BE2C (cell line): ENCODE measurements around the gene PTPRR. TPM values are rescaled to one million over a fixed set of nuclear protein-coding genes. Genes with fewer than 3 reads are reported as not detected.
A peak's percentile ranks its signal among the peaks of the same experiment; 100 is the strongest.

ENCODE experiments used
- DNase-seq: peaks from one replicate; pipeline ENCODE4 v3.0.0-alpha.2; 2020
- H3K27me3 ChIP-seq: fragments of 250-450 bp; sonication (Bioruptor Pico); 2 replicates; pipeline ENCODE4 v1.5.1; 2020; ENCODE audit warnings: mild to moderate bottlenecking
- H3K36me3 ChIP-seq: fragments of 250-450 bp; sonication (Bioruptor Pico); 2 replicates; pipeline ENCODE4 v1.5.1; 2020; ENCODE audit warnings: mild to moderate bottlenecking
- H3K4me1 ChIP-seq: fragments of 250-450 bp; sonication (Bioruptor Pico); 2 replicates; pipeline ENCODE4 v1.5.1; 2020
- H3K4me3 ChIP-seq: 2 replicates; pipeline ENCODE4 v1.5.1; 2011; ENCODE audit warnings: low read depth, low read length
- H3K9me3 ChIP-seq: fragments of 250-450 bp; sonication (Bioruptor Pico); 2 replicates; pipeline ENCODE4 v1.5.1; 2020
- CTCF ChIP-seq: IDR thresholded peaks from 2 replicates; pipeline ENCODE4 v1.5.1; 2012; ENCODE audit warnings: mild to moderate bottlenecking, low read depth, low read length
- polyA plus RNA-seq: library from polyadenylated mRNA; unstranded; fragments of >200 nt; gene quantifications from one replicate; pipeline ENCODE4 v1.2.1, GENCODE V29; 2012; ENCODE audit warnings: low read depth, missing spikeins; ENCODE audit not compliant: insufficient read length, insufficient read depth

Gene PTPRR
- 36.3 TPM for polyA plus RNA-seq

- peak; percentile 88 for DNase-seq
- TF ChIP-seq CTCF = no peak
- H3K27me3 ChIP-seq = no peaks in the 10 kb centered on the region
- peak within 1 kb of the TSS; percentile 91 for H3K4me3 ChIP-seq
- H3K4me1 ChIP-seq = peaks cover 30% of the 10 kb centered on the region
- H3K36me3 ChIP-seq = peaks cover 2% of the 10 kb centered on the region
- H3K9me3 ChIP-seq = no peaks in the 10 kb centered on the region
These were observed at the start of gene PTPRR for GRCh38 chr12:70920251-70920851. PTPRR (minus strand) TSS chr12:70920738; CDS start chr12:70920390, 348 bp downstream.

- H3K4me1 ChIP-seq = peaks cover 31% of the 10 kb centered on the region
- TF ChIP-seq CTCF = no peak
These were observed 46.7 kb upstream of the PTPRR start for GRCh38 chr12:70966996-70967790.

GRCh38 chr12:70966046-70966445 is 45.5 kb upstream of the PTPRR start:
- Histone ChIP-seq H3K27me3 (no peaks in the 10 kb centered on the region), H3K4me1 (peaks cover 32% of the 10 kb centered on the region), H3K9me3 (no peaks in the 10 kb centered on the region), H3K4me3 (no peak overlapping the region), H3K36me3 (no peaks in the 10 kb centered on the region)
- TF ChIP-seq CTCF = no peak
- no peak for DNase-seq

More at GRCh38 chr12:70966996-70967790, 46.7 kb upstream of the PTPRR start:
- H3K9me3 ChIP-seq = no peaks in the 10 kb centered on the region
- no peak overlapping the region for H3K4me3 ChIP-seq
- no peak for DNase-seq
- H3K36me3 ChIP-seq = no peaks in the 10 kb centered on the region
- no peaks in the 10 kb centered on the region for H3K27me3 ChIP-seq

GRCh38 chr12:70964867-70965510 is 44.5 kb upstream of the PTPRR start:
- peak; percentile 41 for DNase-seq
- H3K4me1 ChIP-seq = peaks cover 22% of the 10 kb centered on the region

GRCh38 chr12:70963081-70963660 is 42.6 kb upstream of the PTPRR start:
- no peak for TF ChIP-seq CTCF
- no peak for DNase-seq
- H3K4me1 ChIP-seq = peaks cover 29% of the 10 kb centered on the region

More at GRCh38 chr12:70964867-70965510, 44.5 kb upstream of the PTPRR start:
- no peaks in the 10 kb centered on the region for H3K27me3 ChIP-seq
- peak; percentile 28; the same call in 1 of the 2 replicates for TF ChIP-seq CTCF
- H3K9me3 ChIP-seq = no peaks in the 10 kb centered on the region
- H3K36me3 ChIP-seq = no peaks in the 10 kb centered on the region
- no peak overlapping the region for H3K4me3 ChIP-seq

More at GRCh38 chr12:70963081-70963660, 42.6 kb upstream of the PTPRR start:
- Histone ChIP-seq H3K4me3 (no peak overlapping the region), H3K36me3 (no peaks in the 10 kb centered on the region), H3K9me3 (no peaks in the 10 kb centered on the region), H3K27me3 (no peaks in the 10 kb centered on the region)
